ENCODE data around the gene RBM17. TPM values are rescaled to one million over a fixed set of nuclear protein-coding genes. Genes with fewer than 3 reads are reported as not detected.

RBM17 gene
- total RNA-seq, 1 experiment from 2014 or later, result 65.4 TPM

- CTCF ChIA-PET, result interaction anchor here (0.6 kb wide), 1 partner anchor 22 kb away, joined by 4 read pairs; no protein-coding TSS in a partner anchor
Measured at GRCh38 chr10:6139470-6139869, 50.6 kb downstream of the RBM17 start.

GRCh38 chr10:6140141-6140841 is 51.5 kb downstream of the RBM17 start:
- H3K4me3 ChIP-seq (ENCODE audit: low read depth in 2 of 2, low read length in 2 of 2), result no peak overlapping the region
- no peaks in the 10 kb centered on the region for H3K9me3 ChIP-seq (ENCODE audit: control insufficient read depth, insufficient read depth, low read depth, low read length)
- H3K27ac ChIP-seq (ENCODE audit: low read length), result no peak overlapping the region
- no peaks in the 10 kb centered on the region for H3K27me3 ChIP-seq (ENCODE audit: control insufficient read depth, insufficient read depth, low read length)
- no peak for TF ChIP-seq POLR2AphosphoS5 (IDR thresholded peaks at IDR 0.05; ENCODE audit: low read depth, low read length)
- TF ChIP-seq SIN3A (IDR thresholded peaks at IDR 0.05; ENCODE audit: borderline replicate concordance, insufficient read depth, low read depth, low read length), result no peak
- no peak for TF ChIP-seq TCF7L2 (IDR thresholded peaks at IDR 0.05; ENCODE audit: low read depth, low read length)
- TF ChIP-seq REST (IDR thresholded peaks at IDR 0.05; ENCODE audit: insufficient read depth in 1 of 2, low read depth in 2 of 2, low read length in 1 of 2), result no peak
- TF ChIP-seq CTCF (IDR thresholded peaks at IDR 0.05), result no peak
- ChIA-PET CTCF (no interaction called here), POLR2A (no interaction called here)
- BruUV-seq (replicated peaks), result no TSS peak
- no peak for DNase-seq (ENCODE audit: low read depth, low spot score)
- ATAC-seq, result no peak
- in situ Hi-C loops (cut with HindIII; ENCODE audit: low pct_unique_long_range_greater_than_20kb, low sequenced_read_pairs) (no loop called here), intact Hi-C loops (cut with micrococcal nuclease; ENCODE audit: unreplicated experiment) (no loop called here)
- no peaks in the 10 kb centered on the region; the same call in 1 of the 2 replicates for H3K36me3 ChIP-seq (ENCODE audit: control insufficient read depth, insufficient read depth, low read length)
- no peaks in the 10 kb centered on the region; the same call in 1 of the 2 replicates for H3K4me1 ChIP-seq (ENCODE audit: control insufficient read depth, insufficient read depth, low read length)

More at GRCh38 chr10:6139470-6139869, 50.6 kb downstream of the RBM17 start:
- intact Hi-C loops (cut with micrococcal nuclease; ENCODE audit: unreplicated experiment) (no loop called here), in situ Hi-C loops (cut with HindIII; ENCODE audit: low pct_unique_long_range_greater_than_20kb, low sequenced_read_pairs) (no loop called here)
- ATAC-seq, result no peak
- DNase-seq (ENCODE audit: low read depth, low spot score), result no peak
- TF ChIP-seq CTCF (IDR thresholded peaks at IDR 0.05) (no peak), POLR2AphosphoS5 (IDR thresholded peaks at IDR 0.05; ENCODE audit: low read depth, low read length) (no peak), SIN3A (IDR thresholded peaks at IDR 0.05; ENCODE audit: borderline replicate concordance, insufficient read depth, low read depth, low read length) (no peak), TCF7L2 (IDR thresholded peaks at IDR 0.05; ENCODE audit: low read depth, low read length) (no peak), REST (IDR thresholded peaks at IDR 0.05; ENCODE audit: insufficient read depth in 1 of 2, low read depth in 2 of 2, low read length in 1 of 2) (no peak)
- Histone ChIP-seq H3K4me1 (ENCODE audit: control insufficient read depth, insufficient read depth, low read length) (no peaks in the 10 kb centered on the region; the same call in 1 of the 2 replicates), H3K4me3 (ENCODE audit: low read depth in 2 of 2, low read length in 2 of 2) (no peak overlapping the region), H3K27ac (ENCODE audit: low read length) (no peak overlapping the region), H3K27me3 (ENCODE audit: control insufficient read depth, insufficient read depth, low read length) (no peaks in the 10 kb centered on the region), H3K36me3 (ENCODE audit: control insufficient read depth, insufficient read depth, low read length) (no peaks in the 10 kb centered on the region), H3K9me3 (ENCODE audit: control insufficient read depth, insufficient read depth, low read depth, low read length) (no peaks in the 10 kb centered on the region)
- POLR2A ChIA-PET, result no interaction called here
- BruUV-seq (replicated peaks), result no TSS peak

Measured in Panc1 (cell line).